Lung (tissue), 12 donors: ENCODE data around the gene EPHB6. TPM values are rescaled to one million over a fixed set of nuclear protein-coding genes. Genes with fewer than 3 reads are reported as not detected.

Experiments used
- ATAC-seq: fragments of 200-7000 bp; cut with Tn5 transposase; one replicate; pipeline ENCODE4 v1.9.1; 2020; ENCODE audit warnings: moderate number of reproducible peaks; ENCODE audit not compliant: insufficient read depth, low FRiP score
- DNase-seq, 3 donors: peaks; one replicate each; pipeline ENCODE4 v3.0.0-alpha.2; 2013 to 2017
- H3K27ac ChIP-seq, 2 donors: one replicate each; pipeline ENCODE4 v1.5.1; 2013; ENCODE audit warnings: mild to moderate bottlenecking in 2 of 2, moderate library complexity in 2 of 2, control low read depth in 1 of 2, inconsistent platforms in 1 of 2, low read depth in 1 of 2, low read length in 1 of 2
- H3K27me3 ChIP-seq, 3 donors: one replicate each; pipeline ENCODE4 v1.5.1; 2013; ENCODE audit warnings: low read length in 2 of 3; ENCODE audit not compliant: control insufficient read depth in 3 of 3, insufficient read depth in 3 of 3
- H3K36me3 ChIP-seq, 4 donors: one replicate each; pipeline ENCODE4 v1.5.1; 2013; ENCODE audit warnings: low read length in 4 of 4, mild to moderate bottlenecking in 1 of 4, moderate library complexity in 1 of 4; ENCODE audit not compliant: control insufficient read depth in 4 of 4, insufficient read depth in 4 of 4
- H3K4me1 ChIP-seq, 5 donors: one replicate each; pipeline ENCODE4 v1.5.1; 2013; ENCODE audit warnings: low read length in 5 of 5, mild to moderate bottlenecking in 2 of 5, moderate library complexity in 1 of 5; ENCODE audit not compliant: control insufficient read depth in 5 of 5, insufficient read depth in 5 of 5
- H3K4me3 ChIP-seq: one replicate; pipeline ENCODE4 v1.5.1; 2013; ENCODE audit warnings: mild to moderate bottlenecking, control low read depth, moderate library complexity
- H3K9ac ChIP-seq, 2 donors: one replicate each; pipeline ENCODE4 v1.5.1; 2013; ENCODE audit warnings: low read length in 2 of 2, control low read depth in 1 of 2; ENCODE audit not compliant: insufficient read depth in 1 of 2
- H3K9me3 ChIP-seq, 4 donors: one replicate each; pipeline ENCODE4 v1.5.1; 2013; ENCODE audit warnings: low read length in 3 of 4, mild to moderate bottlenecking in 1 of 4, moderate library complexity in 1 of 4; ENCODE audit not compliant: control insufficient read depth in 4 of 4, insufficient read depth in 3 of 4
- CTCF ChIP-seq: IDR thresholded peaks from 2 replicates; pipeline ENCODE4 v1.5.1; 2012; ENCODE audit warnings: mild to moderate bottlenecking; ENCODE audit errors: control extremely low read depth, extremely low read depth
- WGBS, 2 donors: extraction: QIAGEN DNeasy Blood & Tissue Kit; methylation state at CpG; one replicate each; pipeline ENCODE4 v1.1.7; 2013; 5-methylcytosine and 5-hydroxymethylcytosine counted together
- polyA plus RNA-seq, 2 donors: library from polyadenylated mRNA; stranded (reverse); fragments of 200-250 nt; gene quantifications; one replicate each; pipeline ENCODE4 v1.2.1, GENCODE V29; 2013
- total RNA-seq, 2 donors: library from RNA; depleted of rRNA in 1 of 2; stranded (reverse); fragments of >200 nt in 1 of 2; gene quantifications; one replicate each; pipeline ENCODE4 v1.2.1, GENCODE V29; 2014 to 2021
- donor health status: control.
- donor health status: control.
- donor health status: Bipolar disorder and iron deficiency.
- donor health status: healthy.
- donor health status: DM: yes; HTN: yes; CAD: no.

Gene EPHB6
- total and polyA plus RNA-seq, 4 donors = 3.2 to 18.8 (median 13.5) TPM

- DNase-seq (no peak), ATAC-seq (no peak)
- H3K4me3 ChIP-seq = no peak overlapping the region
- H3K27ac ChIP-seq = no peak overlapping the region
- no peaks in the 10 kb centered on the region for H3K36me3 ChIP-seq
- no peaks in the 10 kb centered on the region for H3K4me1 ChIP-seq
- H3K9me3 ChIP-seq = no peaks in the 10 kb centered on the region
- H3K27me3 ChIP-seq = peaks cover 0 to 3% (median 0%) of the 10 kb centered on the region in 3 donors
- 71 to 76% methylated on average over 4 of the region's 4 CpGs for WGBS, 2 donors
- no peak for TF ChIP-seq CTCF
- no peak overlapping the region for H3K9ac ChIP-seq
Observed at GRCh38 chr7:142838461-142839213, 16.2 kb upstream of the EPHB6 start.

- Histone ChIP-seq H3K27me3 (peaks cover 0 to 5% (median 0%) of the 10 kb centered on the region in 3 donors), H3K27ac (no peak overlapping the region), H3K4me1 (no peaks in the 10 kb centered on the region), H3K36me3 (no peaks in the 10 kb centered on the region), H3K9me3 (no peaks in the 10 kb centered on the region), H3K9ac (no peak overlapping the region), H3K4me3 (no peak overlapping the region)
- no peak for ATAC-seq
- DNase-seq = no peak
- WGBS, 2 donors = 65 to 77% methylated on average over 1 of the region's 1 CpG
- TF ChIP-seq CTCF = no peak
Observed at GRCh38 chr7:142842251-142842766, 12.6 kb upstream of the EPHB6 start.

GRCh38 chr7:142847353-142847752 is 7.5 kb upstream of the EPHB6 start:
- ATAC-seq = no peak
- no peak overlapping the region for H3K9ac ChIP-seq

More at GRCh38 chr7:142847353-142847752, 7.5 kb upstream of the EPHB6 start:
- no peaks in the 10 kb centered on the region for H3K9me3 ChIP-seq
- no peaks in the 10 kb centered on the region for H3K36me3 ChIP-seq
- DNase-seq = no peak
- no peak for TF ChIP-seq CTCF
- H3K27ac ChIP-seq = no peak overlapping the region
- WGBS, 2 donors = 85 to 93% methylated on average over 2 of the region's 2 CpGs
- H3K27me3 ChIP-seq = peaks cover 0 to 4% (median 0%) of the 10 kb centered on the region in 3 donors
- no peak overlapping the region for H3K4me3 ChIP-seq
- H3K4me1 ChIP-seq = no peaks in the 10 kb centered on the region
